GM21528 (cell line): ENCODE data around the gene SSC4D.
A peak's percentile ranks its signal among the peaks of the same experiment; 100 is the strongest.
"Not testable (repeated sequence)": the region's sequence is repeated elsewhere in the genome, so short reads cannot be mapped to it uniquely, and the experiment has no call there.

Experiments used
- ATAC-seq: cut with Tn5 transposase; IDR thresholded peaks from one replicate; pipeline ENCODE4 v1.9.1; 2021; ENCODE audit warnings: mild to moderate bottlenecking, moderate library complexity; ENCODE audit not compliant: unreplicated experiment, low FRiP score

SSC4D gene

DNA sequence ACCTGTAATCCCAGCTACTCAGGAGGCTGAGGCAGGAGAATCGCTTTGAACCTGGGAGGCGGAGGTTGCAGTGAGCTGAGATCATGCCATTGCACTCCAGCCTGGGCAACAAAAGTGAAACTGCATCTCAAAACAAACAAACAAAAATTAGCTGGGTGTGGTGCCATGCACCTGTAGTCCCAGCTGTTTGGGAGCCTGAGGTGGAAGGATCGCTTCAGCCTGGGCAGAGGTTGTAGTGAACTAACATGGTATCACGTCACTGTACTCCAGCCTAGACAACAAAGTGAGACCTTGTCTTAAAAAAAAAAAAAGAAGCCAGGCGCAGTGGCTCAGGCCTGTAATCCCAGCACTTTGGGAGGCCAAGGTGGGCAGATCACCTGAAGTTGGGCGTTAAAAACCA is 21.7 kb downstream of the SSC4D start:
- not testable (repeated sequence) for ATAC-seq

DNA sequence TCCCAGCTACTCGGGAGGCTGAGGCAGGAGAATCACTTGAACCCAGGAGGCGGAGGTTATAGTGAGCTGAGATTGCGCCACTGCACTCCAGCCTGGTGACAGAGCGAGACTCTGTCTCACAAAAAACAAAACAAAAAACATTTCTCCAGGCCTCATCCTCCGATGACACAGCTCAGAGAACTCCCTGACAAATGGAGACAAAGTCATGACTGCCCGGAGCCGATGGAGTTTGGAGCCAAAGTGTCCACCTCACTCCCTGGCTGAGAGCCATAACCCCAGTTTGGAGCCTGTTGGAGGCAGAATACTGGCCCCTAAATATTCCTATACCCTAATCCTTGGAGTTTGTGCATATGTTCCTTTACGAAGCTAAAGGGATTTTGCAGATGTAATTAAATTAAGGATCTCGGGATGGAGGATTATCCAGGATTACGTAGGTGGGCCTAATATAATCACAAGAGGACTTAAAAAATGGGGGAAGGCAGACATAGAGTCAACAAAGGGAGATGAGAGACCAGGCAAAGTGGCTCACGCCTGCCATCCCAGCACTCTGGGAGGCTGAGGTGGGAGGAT is 22.7 kb downstream of the SSC4D start:
- ATAC-seq, result no peak

DNA sequence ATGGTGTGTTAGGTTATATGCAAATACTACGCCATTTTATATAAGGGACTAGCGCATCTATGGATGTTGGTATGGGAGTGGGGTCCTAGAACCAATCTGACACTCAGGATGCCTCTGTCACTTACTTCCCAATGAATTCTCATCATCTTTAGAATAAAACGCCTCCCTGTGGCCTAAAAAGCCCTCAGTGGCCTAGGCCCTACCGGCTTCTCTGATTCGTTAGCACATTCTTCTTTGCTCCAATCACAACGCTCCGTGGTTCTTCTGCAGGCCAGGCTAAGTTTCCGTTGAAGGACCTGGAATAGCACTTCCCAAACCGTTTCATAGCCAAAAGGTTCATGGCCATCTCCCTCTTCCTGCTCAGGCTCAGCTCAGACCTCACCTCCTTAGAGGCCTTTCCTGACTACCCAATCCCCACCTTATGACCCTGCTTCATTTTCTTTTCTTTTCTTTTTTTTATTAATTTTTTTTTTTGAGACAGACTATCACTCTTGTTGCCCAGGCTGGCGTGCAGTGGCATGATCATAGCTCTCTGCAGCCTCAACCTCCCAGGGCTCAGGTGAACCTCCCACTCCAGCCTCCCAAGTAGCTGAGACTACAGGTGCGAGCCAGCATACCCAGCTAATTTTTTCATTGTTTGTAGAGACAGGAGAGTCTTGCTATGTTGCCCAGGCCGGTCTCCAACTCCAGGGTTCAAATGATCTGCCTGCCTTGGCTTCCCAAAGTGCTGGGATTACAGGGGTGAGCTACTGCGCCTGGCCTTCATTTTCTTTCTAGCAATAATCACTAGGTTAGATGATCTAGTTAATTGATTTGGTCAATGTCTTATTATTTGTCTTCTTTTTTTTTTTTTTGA is 26.2 kb downstream of the SSC4D start:
- ATAC-seq, result no peak

DNA sequence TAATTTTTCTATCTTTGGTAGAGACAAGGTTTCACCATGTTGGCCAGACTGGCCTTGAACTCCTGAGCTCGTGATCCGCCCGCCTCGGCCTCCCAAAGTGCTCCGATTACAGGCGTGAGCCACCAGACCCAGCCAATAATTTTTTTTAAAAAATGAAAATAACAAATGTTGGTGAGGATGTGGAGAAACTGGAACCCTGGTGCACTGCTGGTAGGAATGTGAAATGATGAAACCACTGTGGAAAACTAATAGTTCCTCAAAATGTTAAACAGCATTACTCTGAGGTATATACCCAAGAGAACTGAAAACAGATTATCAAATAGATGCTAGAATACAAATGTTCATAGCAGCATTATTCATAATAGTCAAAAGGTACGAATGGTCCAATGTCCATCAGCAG is 27.7 kb downstream of the SSC4D start:
- ATAC-seq, result no peak

DNA sequence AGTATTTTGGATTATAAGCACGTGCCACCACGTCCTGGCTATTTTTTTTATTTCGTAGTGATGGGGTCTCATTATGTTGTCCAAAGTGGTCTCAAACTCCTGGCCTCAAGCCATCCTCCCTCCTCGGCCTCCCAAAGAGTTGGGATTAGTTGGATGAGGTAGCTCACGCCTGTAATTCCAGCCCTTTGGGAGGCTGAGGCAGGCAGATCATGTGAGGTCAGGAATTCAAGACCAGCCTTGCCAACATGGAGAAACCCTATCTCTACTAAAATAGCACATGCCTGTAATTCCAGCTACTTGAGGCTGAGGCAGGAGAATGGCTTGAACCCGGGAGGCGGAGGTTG is 28.9 kb downstream of the SSC4D start:
- ATAC-seq, result no peak

DNA sequence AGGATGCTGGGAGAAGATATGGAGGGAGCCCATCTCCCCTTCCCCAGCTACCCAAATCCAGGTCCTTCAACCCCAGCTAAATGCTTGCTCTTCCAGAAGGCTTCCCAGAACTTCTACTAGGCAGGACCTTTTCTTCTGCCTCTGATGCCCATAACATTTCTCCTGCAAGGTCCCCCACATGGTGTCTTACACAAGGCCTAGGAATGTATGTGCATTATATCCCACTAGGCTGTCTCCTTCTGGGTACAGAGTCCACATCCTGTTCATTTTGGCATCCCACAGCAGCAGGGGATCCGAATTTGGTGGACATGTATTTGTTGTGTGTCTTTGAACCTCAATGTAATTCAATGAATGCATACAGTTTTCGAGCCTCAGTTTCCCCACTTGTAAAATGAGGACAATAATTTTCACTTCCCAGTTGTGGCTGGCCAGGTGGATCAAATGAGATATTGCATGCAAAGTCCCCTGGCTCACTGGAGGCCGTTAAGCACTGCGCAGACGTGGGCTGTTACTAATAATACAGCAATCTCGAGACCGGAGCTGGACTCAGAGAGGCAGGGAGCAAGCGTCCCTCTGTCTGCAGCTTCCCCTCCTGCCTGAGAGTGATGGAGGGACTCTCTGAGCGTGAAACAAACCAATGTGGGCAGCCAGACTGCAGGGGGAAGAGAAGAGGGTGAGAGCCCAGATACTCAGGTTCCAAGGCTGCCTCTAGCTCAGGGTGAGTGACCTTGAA is 32.1 kb downstream of the SSC4D start:
- ATAC-seq, result no peak

DNA sequence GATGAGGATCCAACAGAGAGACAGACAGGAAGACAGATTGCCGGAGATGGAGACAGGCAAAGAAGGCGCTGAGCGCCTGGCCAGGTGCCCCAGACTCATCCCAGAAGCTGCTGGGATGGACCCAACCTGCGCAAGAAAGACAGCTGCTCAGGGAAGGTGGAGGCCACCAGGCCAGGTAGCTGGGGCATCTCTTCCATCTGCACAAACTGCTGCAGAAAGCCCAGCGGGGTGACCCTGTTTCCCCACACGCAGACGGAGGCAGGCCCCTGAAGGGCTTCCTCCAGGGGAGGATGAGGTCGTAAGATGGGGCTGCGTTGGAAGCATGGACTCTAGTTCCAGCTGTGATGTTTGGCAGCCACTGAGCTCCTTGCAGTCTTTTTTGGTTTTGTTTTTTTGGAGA is 34.2 kb downstream of the SSC4D start:
- no peak for ATAC-seq

DNA sequence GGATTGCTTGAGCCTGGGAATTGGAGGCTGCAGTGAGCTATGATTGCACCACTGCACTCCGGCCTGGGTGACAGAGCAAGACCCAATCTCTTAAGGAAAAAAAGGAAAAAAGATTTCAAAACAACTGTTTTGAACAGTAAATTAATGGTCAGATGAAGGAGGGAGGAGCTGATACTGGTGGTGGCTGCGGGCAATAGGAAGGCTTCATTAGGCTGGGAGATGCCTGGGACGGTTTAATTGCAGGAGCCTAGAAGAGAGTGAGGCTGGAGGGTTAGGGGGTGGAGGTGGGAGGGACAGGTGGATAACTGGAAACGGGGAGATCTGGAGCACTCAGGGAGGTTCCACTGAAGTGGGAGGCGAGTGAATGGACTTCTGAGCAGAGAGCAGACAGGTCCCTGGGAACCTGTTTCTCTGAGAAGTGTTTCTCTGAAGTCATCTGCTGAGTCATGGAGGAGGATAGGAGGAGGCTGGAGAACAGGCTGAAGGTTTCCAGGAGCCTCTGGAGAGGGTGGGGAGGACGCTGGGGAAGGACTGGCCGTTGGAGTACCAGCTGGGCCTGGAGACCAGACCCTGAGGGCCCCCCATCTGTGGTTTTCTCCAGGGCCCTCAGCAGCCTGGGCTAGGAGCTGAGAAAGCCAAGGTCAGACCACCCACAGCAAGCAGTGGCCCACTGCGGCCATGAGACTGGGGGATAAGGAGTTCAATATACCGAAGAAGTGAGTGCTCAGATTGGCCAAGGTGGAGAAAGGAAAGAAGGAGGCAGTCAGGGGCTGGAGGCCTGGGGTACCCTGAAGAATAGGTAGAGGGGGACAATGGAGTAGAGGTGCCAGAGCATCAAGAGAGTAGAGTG is 36.3 kb downstream of the SSC4D start:
- ATAC-seq, result no peak

DNA sequence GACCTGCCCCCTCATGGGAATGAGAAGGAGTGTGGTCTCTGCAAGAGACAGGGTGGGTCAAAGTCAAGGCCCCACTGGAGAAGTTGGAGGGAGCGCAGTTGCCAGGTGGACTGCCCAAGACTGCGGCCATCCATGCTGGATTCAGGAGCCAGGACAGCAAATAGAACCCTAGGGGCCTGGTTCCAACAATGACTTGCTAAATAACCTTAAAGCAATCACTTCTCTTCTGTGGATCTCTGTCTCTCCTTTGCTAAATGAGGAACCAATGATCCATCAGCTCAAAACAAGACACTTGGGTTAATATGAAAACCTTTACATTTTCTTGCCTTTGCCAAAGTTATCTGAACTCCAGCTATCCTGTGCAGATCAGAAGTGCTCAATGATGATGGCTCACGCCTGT is 38.1 kb downstream of the SSC4D start:
- ATAC-seq, result no peak

DNA sequence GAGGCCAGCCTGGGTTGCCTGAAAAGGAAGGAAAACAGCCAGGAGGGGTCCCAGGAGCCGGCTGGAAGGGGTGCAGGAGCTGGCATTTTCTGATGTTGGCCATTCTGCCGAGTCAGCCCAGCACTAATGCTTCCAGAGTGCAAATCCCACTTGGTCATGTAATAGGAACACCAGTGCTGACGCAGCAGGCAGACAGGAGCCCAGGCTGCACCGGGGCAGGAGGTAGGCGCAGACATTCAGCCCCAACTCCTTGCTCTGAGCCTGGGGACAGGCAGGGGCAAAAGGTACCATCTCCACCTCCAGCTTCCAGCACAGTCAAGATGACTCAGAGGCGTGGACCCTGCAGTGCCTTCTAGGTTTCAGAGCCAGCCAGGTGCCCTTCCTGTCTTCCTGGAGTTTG is 40.5 kb downstream of the SSC4D start:
- ATAC-seq, result no peak

DNA sequence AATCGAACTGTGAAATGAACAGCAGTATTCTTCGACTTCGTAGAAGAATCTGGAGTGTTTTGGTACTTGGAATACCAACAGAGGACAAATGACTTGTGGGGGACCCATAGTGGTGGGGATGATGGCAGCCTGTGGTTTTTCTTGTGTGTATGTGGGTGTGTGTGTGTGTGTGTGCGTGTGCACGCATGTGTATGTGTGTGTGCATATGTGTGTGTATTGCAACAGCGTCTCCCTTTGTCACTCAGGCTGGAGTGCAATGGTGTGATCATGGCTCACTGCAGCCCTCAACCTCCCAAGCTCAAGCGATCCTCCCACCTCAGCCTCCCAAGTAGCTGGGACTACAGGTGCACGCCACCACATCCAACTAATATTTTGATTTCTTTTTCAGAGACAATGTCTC is 41.3 kb downstream of the SSC4D start:
- no peak for ATAC-seq

DNA sequence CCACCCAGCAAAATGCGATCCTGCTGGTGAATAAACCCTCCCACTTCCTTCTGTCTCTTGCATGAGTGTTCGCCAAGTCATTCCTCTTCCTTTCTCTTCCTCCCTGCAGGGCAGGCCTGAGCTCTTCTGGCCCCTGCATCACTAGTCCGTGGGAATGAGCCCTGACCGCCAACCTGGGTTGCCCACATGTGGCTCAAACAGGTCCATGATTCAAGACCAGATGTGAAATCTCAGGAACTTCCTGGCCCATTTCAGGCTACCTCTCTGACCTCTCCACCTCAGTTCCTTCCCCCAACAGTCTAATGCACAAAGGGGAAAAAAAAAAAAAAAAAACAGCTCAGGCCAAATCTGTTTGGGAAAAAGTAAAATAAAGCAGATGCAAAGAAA is 45.3 kb downstream of the SSC4D start:
- ATAC-seq, result no peak

DNA sequence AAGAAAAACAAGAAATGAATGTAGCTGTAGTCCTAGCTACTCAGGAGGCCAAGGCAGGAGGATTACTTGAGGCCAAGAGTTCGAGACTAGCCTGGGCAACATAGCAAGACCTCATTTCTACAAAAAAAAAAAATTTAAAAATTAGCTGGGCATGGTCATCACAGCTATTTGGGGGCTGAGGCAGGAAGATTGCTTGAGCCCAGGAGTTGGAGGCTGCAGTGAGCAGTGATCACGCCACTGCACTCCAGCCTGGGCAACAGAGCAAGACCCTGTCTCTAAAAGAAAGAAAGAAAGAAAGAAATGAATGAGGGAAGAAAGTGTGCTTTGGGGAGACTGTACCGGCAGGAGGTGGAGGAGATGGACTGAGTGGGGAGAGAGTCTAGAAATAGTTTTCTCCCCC is 45.7 kb downstream of the SSC4D start:
- not testable (repeated sequence) for ATAC-seq

DNA sequence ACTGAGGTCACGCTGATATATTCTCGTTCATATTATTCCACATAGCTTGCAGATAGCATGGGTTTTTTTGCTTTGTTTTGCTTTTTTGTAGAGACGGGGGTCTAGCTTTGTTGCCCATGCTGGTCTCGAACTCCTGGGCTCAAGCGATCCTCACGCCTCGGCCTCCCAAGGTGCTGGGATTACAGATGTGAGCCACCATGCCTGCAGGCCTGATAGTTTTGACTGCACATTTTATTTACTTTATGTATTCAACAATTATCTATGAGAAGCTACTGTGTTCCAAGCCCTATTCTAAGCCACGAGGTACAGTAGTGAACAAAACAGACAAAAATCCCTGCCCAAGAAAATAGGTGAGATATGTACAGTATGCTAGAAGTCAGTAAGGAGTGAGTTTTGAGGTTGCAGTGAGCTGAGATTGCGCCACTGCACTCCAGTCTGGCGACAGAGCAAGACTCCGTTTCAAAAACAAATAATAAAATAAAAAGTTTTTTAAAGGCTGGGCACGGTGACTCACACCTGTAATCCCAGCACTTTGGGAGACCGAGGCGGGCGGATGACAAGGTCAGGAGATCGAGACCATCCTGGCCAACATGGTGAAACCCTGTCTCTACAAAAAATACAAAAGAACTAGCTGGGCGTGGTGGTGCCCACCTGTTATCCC is 49.4 kb downstream of the SSC4D start:
- ATAC-seq, result no peak

DNA sequence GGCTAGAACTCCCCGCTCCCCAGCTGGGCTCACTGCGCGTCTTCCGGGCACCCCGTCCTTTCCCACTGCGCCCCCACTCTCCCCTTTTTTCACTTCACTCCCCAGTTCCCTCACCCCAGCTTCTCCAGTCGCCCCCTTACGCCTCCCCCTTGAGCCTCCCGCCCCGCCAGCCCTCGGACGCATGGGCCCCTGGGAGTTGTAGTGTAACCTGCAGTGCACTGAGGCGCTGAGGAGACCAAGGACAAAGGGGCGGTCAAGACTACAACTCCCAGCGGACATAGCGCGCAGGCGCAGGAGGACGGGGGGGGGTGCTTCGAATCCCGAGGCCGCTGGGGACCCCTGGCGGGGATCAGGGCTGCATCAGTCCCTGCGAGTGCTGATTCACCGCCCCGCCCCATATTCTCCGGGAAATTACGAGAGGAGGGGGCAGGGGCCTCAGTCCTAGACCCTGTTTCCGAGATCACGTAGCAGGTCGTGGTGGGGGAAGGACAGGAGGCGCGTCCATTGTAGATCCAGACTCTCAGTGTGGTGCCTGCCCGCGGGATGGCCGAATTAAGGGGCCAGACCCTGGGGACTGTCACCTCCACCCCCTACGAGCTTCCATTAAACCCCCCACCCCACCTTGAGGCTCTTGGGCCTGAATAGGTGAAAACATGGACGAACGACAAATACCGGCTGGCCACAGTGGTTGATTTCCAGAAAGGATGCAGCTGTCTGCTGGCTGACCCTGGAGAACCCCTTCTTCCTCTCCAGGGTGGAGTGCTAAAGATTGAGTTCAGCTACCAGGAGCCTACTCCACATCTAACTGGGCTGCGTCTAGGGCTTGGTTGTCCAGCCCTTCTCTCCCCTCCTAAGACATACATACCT is 50.2 kb downstream of the SSC4D start:
- peak; percentile 83 for ATAC-seq

DNA sequence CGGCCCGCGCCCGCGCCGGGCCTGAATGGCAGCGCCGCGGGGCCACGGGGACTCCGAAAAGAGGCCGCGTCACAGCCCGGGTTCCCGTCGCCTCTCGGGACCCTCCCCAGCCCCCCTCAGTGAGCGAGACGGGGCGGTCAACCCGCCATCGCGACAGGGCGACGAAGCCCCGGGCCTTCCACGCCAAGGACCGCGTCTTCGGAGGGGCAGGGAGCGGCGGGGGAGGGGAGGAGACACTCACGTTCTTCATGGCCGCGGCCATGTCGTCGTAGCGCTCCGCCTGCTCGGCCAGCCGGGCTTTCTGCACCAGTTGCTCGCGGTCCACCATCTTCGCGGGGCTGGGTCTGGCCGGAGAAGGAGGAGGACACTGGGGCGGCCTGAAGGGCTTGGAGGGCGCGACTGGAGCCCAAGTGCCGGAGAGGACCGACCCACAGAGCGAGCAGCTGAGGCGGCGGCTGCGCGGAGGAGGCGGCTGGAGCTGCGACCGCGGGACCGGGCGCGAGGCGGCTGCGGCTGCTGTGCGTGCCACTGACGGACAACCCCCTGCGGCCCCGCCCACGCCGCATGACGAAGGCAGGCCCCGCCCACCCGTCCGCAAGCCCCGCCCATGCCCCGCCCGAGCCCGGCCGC is 50.9 kb downstream of the SSC4D start, which contains the start of gene YWHAG:
YWHAG (minus strand) TSS at position 511 of the 630 bp plus-strand sequence; CDS start at position 328, 183 bp downstream.
- ATAC-seq, result peak; percentile 73

DNA sequence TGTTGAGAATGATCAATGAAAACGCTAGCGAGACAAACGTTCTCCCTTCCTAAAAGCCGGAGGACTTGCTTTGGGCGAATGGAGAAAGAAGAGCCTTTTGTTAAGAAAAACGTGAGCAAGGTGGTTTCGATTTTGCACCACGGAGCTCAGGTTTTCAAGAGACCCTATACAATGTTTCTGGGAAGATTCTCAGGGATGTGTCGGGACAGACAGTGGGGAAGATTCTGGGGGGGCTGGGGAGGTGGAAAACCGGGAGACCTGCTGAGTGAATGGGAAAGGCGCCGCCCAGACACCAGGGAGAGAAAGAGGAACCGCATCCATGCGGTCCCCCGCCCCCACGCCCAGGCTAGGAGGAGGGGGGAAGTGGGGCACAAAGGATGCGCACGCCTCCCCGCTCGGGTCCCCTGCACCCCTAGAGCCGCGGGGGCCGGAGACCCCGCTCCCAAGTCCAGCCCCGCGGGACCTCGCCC is 51.5 kb downstream of the SSC4D start:
- ATAC-seq, result peak; percentile 36

DNA sequence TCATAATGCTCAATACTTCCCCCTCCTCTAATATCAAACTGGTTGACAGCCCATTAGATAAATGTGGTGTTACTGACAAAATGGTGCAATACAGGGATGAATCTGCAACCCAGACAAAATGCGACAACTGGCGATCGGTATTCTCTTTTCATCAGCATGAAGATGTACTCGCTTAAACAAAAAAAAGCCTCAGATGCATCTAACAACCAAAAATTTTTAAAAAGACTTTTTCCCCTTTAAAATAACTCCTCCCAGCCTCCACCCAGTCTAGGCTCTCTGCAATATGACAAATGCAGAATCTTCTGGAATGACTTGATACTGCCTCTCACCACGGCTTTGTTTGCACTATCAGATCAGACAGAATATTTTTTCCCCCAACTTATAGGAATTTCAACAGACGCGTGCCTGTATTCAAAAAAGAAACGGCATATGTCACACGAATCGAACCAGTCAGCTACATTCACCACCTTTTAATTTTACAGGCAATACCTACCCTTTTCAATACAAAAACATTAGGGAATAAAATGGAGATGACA is 52.0 kb downstream of the SSC4D start:
- no peak for ATAC-seq
